GM18909 (cell line): ENCODE measurements around the gene RNF6.
A peak's percentile ranks its signal among the peaks of the same experiment; 100 is the strongest.

Source experiments
- ATAC-seq: cut with Tn5 transposase; IDR thresholded peaks from one replicate; pipeline ENCODE4 v1.9.1; 2021; ENCODE audit warnings: mild to moderate bottlenecking; ENCODE audit not compliant: unreplicated experiment, poor library complexity

The RNF6 gene

DNA sequence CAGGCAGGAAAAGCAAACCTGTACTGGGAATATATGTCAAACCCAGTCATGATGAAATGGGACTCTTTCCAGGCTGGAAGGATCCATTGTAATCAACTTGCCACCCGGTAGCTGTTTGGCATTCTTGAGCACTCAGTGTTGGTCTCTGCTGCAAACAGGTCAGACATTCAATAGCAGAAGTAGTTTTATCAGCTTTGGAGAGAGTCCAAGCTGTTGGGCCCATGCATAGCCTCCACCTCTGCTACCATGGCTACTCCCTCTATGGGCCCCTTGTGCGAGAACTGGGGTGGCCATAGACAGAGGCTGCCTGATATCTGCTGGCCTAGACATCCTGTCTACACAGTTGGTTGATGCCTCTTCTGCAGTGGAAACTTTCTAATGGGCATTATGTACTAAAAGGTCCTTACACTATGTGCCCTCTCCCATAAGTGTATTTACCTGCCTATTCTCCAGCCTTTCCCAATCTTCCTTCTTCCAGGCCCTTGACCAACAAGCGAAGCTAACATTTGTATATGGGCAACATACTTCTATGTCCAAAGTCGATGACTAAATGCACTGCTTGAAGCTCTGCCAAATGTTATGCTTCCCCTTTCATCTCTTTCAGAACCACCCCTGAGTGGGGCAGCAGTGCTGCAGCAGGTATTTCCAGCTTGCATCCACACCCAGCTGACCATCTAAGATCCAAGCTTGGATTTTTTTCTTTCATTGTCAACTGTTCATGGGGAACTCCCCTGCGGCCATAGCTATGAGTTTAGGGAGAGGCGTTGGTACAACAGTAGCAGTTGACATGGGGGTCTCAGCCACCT lies 5.3 kb upstream of the RNF6 start:
- no peak for ATAC-seq

GRCh38 chr13:26225896-26226617 lies 3.9 kb upstream of the RNF6 start:
- ATAC-seq, result no peak

DNA sequence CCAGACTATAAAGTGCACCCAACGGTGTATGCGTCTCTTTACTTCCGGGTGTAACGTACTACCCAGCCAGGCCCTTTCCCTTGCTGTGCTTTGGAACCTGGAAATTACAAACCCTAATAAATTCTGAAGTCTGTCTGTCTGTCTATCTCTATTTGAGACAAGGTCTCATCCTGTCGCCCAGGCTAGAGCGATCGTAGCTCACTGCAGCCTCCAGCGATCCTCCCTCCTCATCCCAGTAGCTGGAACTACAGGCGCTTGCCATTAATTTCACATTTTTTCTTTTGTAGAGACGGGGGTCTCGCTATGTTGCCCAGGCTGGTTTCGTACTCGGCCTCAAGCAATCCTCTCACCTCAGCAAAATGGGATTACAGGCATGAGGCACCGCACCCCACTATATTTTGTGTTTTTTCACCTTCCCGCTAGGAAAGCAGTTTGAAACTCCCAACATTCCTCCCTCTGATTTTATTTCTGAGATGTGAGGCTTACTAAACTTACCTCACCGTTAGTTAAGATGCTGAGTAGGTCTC lies 469 bp upstream of the RNF6 start:
- no peak for ATAC-seq

GRCh38 chr13:26221399-26221720 lies 754 bp downstream of the RNF6 start:
- ATAC-seq, result peak; percentile 31

- no peak for ATAC-seq
Observed at GRCh38 chr13:26220575-26220974, 1.5 kb downstream of the RNF6 start.

DNA sequence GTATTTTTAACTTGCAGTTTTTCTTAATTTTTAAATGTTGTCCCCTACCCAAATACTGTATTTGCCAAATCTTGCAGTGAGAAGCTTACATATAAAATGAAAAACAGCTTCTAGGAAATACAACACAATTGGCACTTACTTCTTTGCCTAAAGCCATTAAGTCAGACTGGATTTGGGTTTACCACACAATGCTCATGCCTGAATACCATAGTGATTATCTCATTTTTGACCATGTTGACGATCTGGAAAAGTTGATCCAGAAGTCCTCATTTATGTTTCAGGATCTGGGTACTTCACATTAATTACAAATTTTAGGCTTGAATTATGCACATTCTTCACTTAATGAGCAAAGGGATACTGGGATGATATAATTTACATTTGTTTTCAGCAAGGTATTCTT lies 2.4 kb downstream of the RNF6 start:
- ATAC-seq, result no peak

DNA sequence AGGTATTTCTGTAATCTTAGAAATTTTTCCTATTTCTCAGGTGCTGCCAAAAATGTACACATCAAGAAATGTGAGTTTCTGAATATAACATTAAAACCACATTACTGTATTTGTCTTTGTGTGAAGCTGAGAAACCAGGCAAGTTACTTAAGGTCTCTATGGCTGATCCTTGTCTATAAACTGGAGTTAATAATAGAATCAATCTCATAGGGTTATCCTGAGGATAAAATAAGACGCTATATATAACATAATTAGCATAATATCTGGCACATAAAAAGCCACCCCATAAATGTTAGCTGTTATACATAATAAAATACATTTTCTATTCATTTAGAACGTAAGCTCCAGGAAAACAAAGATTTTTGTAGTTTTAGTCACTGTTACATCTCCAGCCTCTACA lies 6.1 kb downstream of the RNF6 start:
- ATAC-seq, result no peak

DNA sequence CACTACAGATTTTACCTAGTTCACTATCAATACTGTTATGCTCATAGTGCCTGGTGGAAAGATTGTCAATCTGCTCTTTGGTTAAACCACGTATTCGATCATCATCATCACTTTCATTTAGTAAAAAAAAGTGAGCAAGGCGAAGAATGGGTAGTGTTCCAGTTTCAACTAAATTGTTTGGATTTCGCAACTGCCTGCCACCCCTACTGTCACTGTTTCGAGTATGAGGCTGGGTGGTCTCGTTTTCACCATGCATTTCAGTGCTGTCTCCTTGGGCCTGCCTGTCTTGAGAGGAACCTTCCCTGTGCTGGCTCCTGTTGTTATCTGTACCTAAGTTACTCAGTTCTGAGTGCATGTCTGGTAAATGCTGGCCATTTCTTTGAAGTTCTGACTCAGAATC lies 8.1 kb downstream of the RNF6 start:
- no peak for ATAC-seq

GRCh38 chr13:26213345-26213744 lies 8.8 kb downstream of the RNF6 start:
- no peak for ATAC-seq

DNA sequence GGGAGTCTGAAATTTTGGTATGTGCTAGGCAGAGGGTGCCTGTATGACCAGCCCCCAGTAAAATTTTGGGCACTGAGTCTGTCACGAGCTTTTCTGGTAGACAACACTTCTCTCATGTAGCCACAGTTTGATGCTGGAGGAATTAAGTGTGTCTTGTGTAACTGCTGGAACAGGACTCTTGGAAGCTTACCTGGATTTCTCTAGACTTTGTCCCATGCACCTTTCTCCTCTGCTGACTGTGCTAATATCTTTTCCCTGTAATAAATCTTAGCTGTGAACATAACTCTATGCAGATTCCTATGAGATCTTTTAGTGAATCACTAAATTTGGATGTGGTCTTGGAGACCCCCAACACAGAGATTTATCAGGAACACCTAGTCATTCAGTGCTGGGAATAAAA lies 13.8 kb downstream of the RNF6 start:
- no peak for ATAC-seq

DNA sequence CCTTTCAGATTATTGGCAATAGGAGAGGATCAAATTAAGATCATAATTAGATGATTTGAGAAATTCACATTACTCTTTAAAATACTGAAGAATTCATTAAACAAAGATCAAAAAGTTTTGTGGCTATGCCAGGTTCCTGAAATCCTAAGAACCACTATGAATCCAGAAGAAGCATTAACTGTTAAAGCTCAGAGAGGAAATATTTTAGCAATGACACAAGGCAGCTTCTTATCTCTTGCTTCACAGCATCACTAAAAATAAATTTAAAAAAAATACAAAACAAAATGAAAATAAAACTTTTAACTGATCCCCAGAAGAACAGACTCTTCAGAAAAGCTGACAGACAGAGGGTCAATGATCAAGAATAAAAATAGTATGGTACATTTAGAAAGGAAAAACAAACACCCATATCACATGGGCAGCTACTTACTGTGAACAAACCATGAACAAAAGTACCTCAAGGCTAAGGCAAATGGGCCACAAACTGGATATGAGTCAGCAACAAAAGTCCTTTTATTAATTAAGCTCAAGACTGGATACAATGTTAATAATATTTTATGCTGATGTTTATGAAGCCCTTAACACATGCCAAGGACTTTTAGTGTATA lies 19.6 kb downstream of the RNF6 start:
- no peak for ATAC-seq

GRCh38 chr13:26200811-26201210 lies 21.3 kb downstream of the RNF6 start:
- no peak for ATAC-seq

GRCh38 chr13:26198116-26198515 lies 24.0 kb downstream of the RNF6 start:
- no peak for ATAC-seq

DNA sequence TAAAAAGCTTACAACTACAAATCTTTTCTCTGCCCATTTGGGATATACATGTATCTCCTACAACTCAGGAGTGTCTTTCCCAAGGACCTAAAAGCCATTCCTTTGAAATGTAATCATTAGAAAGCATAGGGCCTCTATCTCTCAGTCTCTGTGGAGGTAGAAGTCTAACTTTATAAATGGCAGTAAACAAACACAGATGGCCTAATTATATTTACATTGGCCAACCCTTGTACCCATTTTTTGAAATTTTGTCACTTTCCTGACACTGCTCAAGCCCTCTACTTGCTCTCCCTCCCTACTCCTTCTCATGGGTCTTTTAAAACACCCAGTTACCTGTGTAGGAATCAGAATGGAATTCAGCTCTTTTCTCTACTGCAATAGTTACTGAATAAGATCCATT lies 24.8 kb downstream of the RNF6 start:
- ATAC-seq, result no peak

- ATAC-seq, result no peak
Observed at GRCh38 chr13:26186995-26187394, 35.1 kb downstream of the RNF6 start.

DNA sequence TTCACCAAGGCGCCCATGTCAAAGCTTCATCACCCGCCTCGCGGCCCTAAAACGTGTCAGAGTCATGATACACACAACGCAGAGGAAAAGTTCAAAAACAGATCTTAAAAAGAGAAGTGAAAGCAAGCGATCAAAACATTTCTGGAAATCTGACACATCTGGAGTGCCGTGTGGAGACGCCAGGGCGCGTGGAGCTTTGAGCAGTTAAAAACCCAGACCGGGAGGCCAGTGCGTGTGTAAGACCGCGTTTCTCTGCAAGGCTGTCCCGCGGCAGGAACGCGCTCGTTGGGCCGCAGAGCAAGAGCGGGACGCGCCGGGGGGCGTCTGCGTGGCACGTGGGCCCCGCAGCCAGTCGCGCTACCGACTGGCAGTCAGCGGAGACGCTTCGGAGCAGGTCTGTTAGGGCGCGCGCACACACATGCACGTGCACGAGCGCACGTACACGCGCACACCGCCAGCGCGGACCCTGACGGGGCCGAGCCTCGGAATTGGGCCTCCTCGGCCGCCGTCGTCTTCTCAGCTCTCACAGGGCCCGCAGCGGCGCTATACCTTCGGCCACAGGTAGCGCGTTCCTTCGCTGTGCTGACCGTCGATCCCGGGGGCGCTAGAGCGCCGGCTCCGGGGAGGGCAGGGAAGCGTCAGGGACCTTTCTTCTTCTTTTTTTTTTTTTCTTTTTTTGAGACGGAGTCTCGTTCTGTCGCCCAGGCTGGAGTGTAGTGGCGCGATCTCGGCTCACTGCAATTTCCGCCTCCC lies 35.8 kb downstream of the RNF6 start:
- ATAC-seq, result peak; percentile 89

DNA sequence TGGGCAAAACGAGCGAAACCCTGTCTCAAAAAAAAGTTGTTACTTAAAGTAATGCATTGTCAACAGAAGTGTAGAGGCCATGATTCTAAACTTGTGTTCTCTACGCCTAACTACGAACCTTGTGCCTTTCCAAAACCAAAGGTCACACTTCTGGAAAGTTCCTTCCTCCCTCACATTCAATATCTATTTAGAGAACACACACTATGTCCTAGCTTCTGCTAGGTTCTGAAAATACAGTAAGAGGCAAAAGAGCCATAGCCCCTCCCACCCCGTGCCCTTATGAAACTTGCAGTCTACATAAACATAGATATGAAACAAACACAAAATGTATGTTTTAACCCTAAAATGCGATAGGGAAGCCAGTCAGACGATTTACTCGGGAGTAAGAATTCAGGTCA lies 36.4 kb downstream of the RNF6 start:
- peak; percentile 18 for ATAC-seq

DNA sequence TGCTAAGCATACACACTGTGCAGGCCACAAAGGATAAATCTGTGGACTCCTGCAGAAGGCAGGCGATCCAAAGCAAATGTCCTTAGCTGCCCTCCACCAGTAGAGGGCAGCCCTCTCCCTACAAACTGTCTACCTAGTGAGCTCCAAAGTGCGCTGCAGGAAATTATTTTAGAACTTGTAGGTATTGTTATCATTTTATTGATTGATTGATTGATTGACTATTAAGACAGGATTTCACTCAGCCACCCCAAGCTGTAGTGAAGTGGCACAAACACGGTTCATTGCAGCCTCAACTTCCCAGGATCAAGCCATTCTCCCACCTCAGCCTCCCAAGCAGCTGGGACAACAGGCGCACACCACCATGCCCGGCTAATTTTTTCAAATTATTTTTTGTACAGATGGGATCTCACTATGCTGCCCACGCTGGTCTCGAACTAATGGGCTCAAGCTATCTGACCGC lies 37.3 kb downstream of the RNF6 start:
- no peak for ATAC-seq

DNA sequence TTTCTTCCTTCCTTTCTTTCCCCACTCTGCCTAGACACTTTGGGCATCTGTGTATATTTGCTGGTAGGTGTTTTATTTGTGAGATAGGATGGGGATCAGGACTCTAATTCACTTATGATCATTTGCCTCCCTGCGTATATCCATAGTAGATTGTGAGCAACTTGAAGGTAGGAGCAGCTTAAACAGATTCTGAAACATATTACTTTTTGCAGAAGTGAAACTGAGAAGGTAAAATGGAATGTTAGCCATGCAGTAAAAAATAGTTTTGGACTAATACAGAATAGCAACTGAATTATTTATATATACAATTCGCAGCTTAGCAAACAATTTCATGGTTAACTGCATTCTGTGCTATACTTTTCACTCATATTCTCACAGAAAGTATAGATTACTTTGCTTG lies 38.7 kb downstream of the RNF6 start:
- no peak for ATAC-seq

DNA sequence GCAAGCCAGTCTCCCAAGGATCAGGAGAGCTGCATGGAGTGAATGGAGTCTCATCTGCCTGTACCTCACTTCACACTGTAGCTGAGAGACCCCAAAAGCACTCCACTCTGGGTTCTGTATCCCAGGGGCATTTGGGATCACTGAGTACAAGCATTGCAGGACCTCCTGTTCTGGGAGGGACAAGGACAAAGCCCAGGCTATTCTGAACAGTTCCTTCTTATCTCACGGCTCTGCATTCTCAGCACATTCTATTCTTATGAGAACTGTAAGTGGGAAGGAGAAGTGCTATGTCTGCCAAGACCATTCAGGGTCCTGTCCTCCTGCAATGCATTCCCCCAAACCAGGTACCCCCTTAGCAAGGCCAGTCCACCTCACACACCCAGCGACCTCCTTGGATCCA lies 42.8 kb downstream of the RNF6 start:
- ATAC-seq, result no peak

DNA sequence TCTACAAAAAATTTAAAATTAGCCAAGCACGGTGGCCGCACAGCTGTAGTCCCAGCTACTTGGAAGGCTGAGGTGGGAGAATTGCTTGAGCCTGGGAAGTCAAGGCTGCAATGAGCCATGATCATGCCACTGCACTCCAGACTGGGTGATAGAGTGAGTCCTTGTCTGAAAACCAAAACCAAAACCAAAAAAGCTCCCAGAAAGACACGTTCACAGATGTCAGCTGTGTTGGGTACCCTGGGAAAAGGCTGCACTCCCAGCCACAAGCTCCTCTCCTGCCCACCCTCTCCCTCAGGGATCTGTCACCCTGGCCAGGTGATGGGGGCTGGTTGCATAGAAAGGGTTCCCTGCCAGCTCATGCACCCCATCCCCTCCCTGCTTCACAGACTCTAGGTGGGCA lies 53.3 kb downstream of the RNF6 start:
- no peak for ATAC-seq
